Loucy (cell line): ENCODE measurements around the gene CPB1.

Experiments used
- H2AFZ ChIP-seq: fragments of 200-600 bp; sonication (generic); 2 replicates; pipeline ENCODE4 v1.6.0; 2016; ENCODE audit warnings: antibody characterized with exemption, mild to moderate bottlenecking, low read length, moderate library complexity
- H3F3A ChIP-seq: fragments of 200-600 bp; 2 replicates; pipeline ENCODE4 v1.6.0; 2016; ENCODE audit warnings: antibody characterized with exemption, low read depth, mild to moderate bottlenecking
- H3K27me3 ChIP-seq: fragments of 200-600 bp; sonication (generic); 2 replicates; pipeline ENCODE4 v1.6.1; 2014; ENCODE audit warnings: low read length, mild to moderate bottlenecking; ENCODE audit not compliant: insufficient read depth, poor library complexity, severe bottlenecking
- H3K36me3 ChIP-seq: fragments of 200-600 bp; sonication (generic); 2 replicates; pipeline ENCODE4 v1.6.1; 2016; ENCODE audit warnings: low read length; ENCODE audit not compliant: insufficient read depth
- H3K4me1 ChIP-seq: fragments of 200-600 bp; sonication (generic); 2 replicates; pipeline ENCODE4 v1.5.1; 2014; ENCODE audit warnings: low read length, mild to moderate bottlenecking; ENCODE audit not compliant: insufficient read depth, poor library complexity, severe bottlenecking
- H3K4me2 ChIP-seq: fragments of 200-600 bp; sonication (generic); 2 replicates; pipeline ENCODE4 v1.6.0; 2014; ENCODE audit warnings: antibody characterized with exemption, low read length, low read depth, mild to moderate bottlenecking; ENCODE audit not compliant: poor library complexity, severe bottlenecking
- H3K4me3 ChIP-seq: fragments of 200-600 bp; sonication (generic); 2 replicates; pipeline ENCODE4 v1.5.1; 2014; ENCODE audit warnings: low read length, mild to moderate bottlenecking, mixed read lengths; ENCODE audit not compliant: poor library complexity, severe bottlenecking
- H3K79me2 ChIP-seq: fragments of 200-600 bp; sonication (generic); 2 replicates; pipeline ENCODE4 v1.6.1; 2014; ENCODE audit warnings: low read length; ENCODE audit not compliant: insufficient read depth
- H3K9ac ChIP-seq: fragments of 200-600 bp; sonication (generic); 2 replicates; pipeline ENCODE4 v1.6.0; 2014; ENCODE audit warnings: mild to moderate bottlenecking, low read depth, low read length, moderate library complexity; ENCODE audit not compliant: poor library complexity, severe bottlenecking
- H3K9me2 ChIP-seq: fragments of 200-600 bp; sonication (generic); replicated peaks from 2 replicates; pipeline ENCODE4 v1.6.1; 2016; ENCODE audit warnings: low read depth, low read length, mixed read lengths
- H3K9me3 ChIP-seq: fragments of 200-600 bp; sonication (generic); 2 replicates; pipeline ENCODE4 v1.6.1; 2014; ENCODE audit warnings: mild to moderate bottlenecking, antibody characterized with exemption, low read length, low read depth; ENCODE audit not compliant: insufficient read depth
- H4K20me1 ChIP-seq: fragments of 200-600 bp; sonication (generic); 2 replicates; pipeline ENCODE4 v1.6.0; 2014; ENCODE audit warnings: antibody characterized with exemption, low read length, mild to moderate bottlenecking; ENCODE audit not compliant: insufficient read depth, poor library complexity, severe bottlenecking
- CTCF ChIP-seq: fragments of 200-600 bp; sonication (generic); conservative IDR thresholded peaks from 2 replicates; pipeline ENCODE4 v1.5.1; 2014; ENCODE audit warnings: mild to moderate bottlenecking, antibody characterized with exemption, low read length
- EZH2phosphoT487 ChIP-seq: fragments of 200-600 bp; IDR thresholded peaks from 2 replicates; pipeline ENCODE4 v1.6.1; 2018; ENCODE audit warnings: antibody characterized with exemption, mild to moderate bottlenecking, moderate library complexity, borderline replicate concordance

Gene CPB1

DNA sequence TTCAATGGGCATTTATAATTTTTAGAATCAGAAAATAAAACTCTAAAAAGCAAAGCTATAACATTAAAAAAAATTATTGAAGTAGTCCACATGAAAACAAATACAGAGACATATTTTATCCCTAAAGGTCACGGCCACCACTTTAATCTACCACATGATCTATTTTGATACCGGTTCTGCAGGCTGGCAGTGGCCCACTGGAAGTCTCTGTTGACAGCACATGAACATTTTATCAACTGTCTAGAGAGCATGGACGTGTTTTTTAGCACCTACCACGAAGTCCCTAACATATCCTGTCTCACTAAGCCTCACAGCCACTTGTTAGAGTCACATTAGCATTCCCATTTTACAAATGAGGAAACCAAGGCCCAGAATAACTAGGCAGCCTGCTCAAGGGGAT is 35.7 kb downstream of the CPB1 start:
- no peak for TF ChIP-seq CTCF
- Histone ChIP-seq H3K9me2 (no peaks in the 10 kb centered on the region), H3K79me2 (no peaks in the 10 kb centered on the region), H4K20me1 (no peaks in the 10 kb centered on the region), H3K4me1 (peaks cover 50% of the 10 kb centered on the region), H3K27me3 (no peaks in the 10 kb centered on the region), H2AFZ (peak overlapping the region; percentile 50), H3K9ac (peak overlapping the region; percentile 4), H3F3A (peaks cover 3% of the 10 kb centered on the region; the same call in 1 of the 2 replicates), H3K9me3 (no peaks in the 10 kb centered on the region), H3K4me3 (no peak overlapping the region), H3K4me2 (peak overlapping the region; percentile 16), H3K36me3 (no peaks in the 10 kb centered on the region)

DNA sequence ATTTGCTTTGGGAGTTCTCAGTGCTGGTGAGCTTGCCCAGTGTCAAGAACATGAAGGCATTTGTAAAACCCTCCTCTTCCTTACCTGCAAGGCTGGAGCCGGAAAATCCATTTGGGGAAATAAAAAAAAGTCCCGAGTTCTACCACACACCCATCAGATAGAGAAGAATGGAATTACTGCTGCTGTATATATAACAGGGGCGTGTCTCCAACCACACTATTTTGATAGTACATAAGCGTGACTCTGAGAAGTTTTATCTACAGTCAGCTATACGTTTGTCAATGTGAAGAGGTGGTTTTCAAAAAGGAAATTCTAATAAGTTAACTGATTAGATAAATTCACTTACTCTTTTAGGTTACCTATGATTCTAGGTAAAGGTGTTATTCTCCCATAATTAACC is 36.2 kb downstream of the CPB1 start:
- H3K79me2 ChIP-seq = no peaks in the 10 kb centered on the region
- peaks cover 52% of the 10 kb centered on the region for H3K4me1 ChIP-seq
- no peak for TF ChIP-seq EZH2phosphoT487
- TF ChIP-seq CTCF = no peak
- H3K9me3 ChIP-seq = no peaks in the 10 kb centered on the region
- peak overlapping the region; percentile 4 for H3K9ac ChIP-seq
- peak overlapping the region; percentile 16 for H3K4me2 ChIP-seq
- H3K27me3 ChIP-seq = no peaks in the 10 kb centered on the region
- no peak overlapping the region for H3K4me3 ChIP-seq
- H3K9me2 ChIP-seq = no peaks in the 10 kb centered on the region
- peaks cover 3% of the 10 kb centered on the region; the same call in 1 of the 2 replicates for H3F3A ChIP-seq
- no peaks in the 10 kb centered on the region for H3K36me3 ChIP-seq
- peak overlapping the region; percentile 50 for H2AFZ ChIP-seq
- H4K20me1 ChIP-seq = no peaks in the 10 kb centered on the region

- Histone ChIP-seq H3K36me3 (no peaks in the 10 kb centered on the region), H3K9ac (no peak within 1 kb of the TSS), H3K4me2 (peak within 1 kb of the TSS; percentile 38), H3F3A (peaks cover 3% of the 10 kb centered on the region; the same call in 1 of the 2 replicates), H3K4me3 (peak within 1 kb of the TSS; percentile 16), H2AFZ (no peak within 1 kb of the TSS), H4K20me1 (no peaks in the 10 kb centered on the region), H3K9me3 (no peaks in the 10 kb centered on the region), H3K79me2 (no peaks in the 10 kb centered on the region), H3K27me3 (no peaks in the 10 kb centered on the region), H3K9me2 (no peaks in the 10 kb centered on the region), H3K4me1 (peaks cover 52% of the 10 kb centered on the region)
- TF ChIP-seq EZH2phosphoT487 (no peak), CTCF (no peak)
Observed at GRCh38 chr3:148865049-148865448, 37.4 kb downstream of the CPB1 start, which contains the start of gene CPA3. CPA3 (plus strand) TSS chr3:148865296; CDS start chr3:148865308, 12 bp downstream.
